ENCODE measurements around the gene KLRC4.

The KLRC4 gene, protein sequence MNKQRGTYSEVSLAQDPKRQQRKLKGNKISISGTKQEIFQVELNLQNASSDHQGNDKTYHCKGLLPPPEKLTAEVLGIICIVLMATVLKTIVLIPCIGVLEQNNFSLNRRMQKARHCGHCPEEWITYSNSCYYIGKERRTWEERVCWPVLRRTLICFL

DNA sequence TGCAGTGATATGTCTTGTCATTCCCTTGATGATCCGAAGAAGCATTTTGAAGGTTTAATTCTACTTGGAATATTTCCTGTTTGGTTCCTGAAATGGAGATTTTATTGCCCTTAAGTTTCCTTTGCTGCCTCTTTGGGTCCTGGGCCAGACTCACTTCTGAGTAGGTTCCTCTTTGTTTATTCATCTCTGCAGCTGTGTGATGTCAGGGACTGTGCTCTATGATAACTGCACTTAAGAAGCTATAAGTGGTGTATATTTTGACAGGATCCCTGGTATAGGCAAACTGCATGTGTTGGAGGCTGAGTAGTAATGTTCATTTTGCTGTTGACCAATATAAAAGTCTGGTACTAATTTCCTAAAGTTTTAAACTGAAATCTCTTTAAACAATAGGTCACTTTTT is at the start of gene KLRC4:
TSS of gene KLRC4 (minus strand) at position 366 of the 400 bp plus-strand sequence. CDS start at position 184, 182 bp downstream.
- TF ChIP-seq, protein P1, sequence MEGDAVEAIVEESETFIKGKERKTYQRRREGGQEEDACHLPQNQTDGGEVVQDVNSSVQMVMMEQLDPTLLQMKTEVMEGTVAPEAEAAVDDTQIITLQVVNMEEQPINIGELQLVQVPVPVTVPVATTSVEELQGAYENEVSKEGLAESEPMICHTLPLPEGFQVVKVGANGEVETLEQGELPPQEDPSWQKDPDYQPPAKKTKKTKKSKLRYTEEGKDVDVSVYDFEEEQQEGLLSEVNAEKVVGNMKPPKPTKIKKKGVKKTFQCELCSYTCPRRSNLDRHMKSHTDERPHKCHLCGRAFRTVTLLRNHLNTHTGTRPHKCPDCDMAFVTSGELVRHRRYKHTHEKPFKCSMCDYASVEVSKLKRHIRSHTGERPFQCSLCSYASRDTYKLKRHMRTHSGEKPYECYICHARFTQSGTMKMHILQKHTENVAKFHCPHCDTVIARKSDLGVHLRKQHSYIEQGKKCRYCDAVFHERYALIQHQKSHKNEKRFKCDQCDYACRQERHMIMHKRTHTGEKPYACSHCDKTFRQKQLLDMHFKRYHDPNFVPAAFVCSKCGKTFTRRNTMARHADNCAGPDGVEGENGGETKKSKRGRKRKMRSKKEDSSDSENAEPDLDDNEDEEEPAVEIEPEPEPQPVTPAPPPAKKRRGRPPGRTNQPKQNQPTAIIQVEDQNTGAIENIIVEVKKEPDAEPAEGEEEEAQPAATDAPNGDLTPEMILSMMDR (IDR thresholded peaks at IDR 0.05; ENCODE audit: low read depth, low read length, missing control alignments), result no peak
- H3K4me3 ChIP-seq (ENCODE audit: low read depth, low read length), result no peak within 1 kb of the TSS
- in situ Hi-C loops (cut with HindIII; ENCODE audit: low sequenced_read_pairs), result no loop called here
- no peak for DNase-seq (ENCODE audit: low read depth)

GRCh38 chr12:10457760-10458159 is 48.2 kb upstream of the KLRC4 start:
- no peak overlapping the region for H3K4me3 ChIP-seq (ENCODE audit: low read depth, low read length)
- in situ Hi-C loops (cut with HindIII; ENCODE audit: low sequenced_read_pairs), result no loop called here
- DNase-seq (ENCODE audit: low read depth), result no peak
- TF ChIP-seq, protein P1 (IDR thresholded peaks at IDR 0.05; ENCODE audit: low read depth, low read length, missing control alignments), result no peak

GRCh38 chr12:10456856-10457255 is 47.3 kb upstream of the KLRC4 start:
- TF ChIP-seq, protein P1 (IDR thresholded peaks at IDR 0.05; ENCODE audit: low read depth, low read length, missing control alignments), result no peak
- H3K4me3 ChIP-seq (ENCODE audit: low read depth, low read length), result no peak overlapping the region
- in situ Hi-C loops (cut with HindIII; ENCODE audit: low sequenced_read_pairs), result no loop called here
- DNase-seq (ENCODE audit: low read depth), result peak; percentile 8

DNA sequence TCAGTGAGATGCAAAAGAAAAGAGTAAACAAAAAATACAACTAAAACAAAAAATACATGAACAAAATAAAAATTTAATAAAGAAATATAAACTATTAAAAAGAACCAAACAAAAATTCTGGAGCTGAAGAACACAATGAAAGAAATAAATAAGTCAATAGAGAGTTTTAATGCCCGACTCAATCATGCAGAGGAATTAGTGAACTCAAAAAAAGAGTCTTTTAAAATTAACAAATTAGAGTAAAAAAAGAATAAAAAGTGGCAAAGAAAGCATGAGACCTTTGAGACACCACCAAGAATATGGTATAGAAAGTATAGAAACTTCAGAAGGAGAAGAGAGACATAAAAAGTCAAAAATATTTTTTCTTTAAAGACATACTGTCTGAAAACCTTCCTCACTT is 46.2 kb upstream of the KLRC4 start:
- H3K4me3 ChIP-seq (ENCODE audit: low read depth, low read length), result no peak overlapping the region
- in situ Hi-C loops (cut with HindIII; ENCODE audit: low sequenced_read_pairs), result no loop called here
- TF ChIP-seq, protein P1 (IDR thresholded peaks at IDR 0.05; ENCODE audit: low read depth, low read length, missing control alignments), result no peak
- no peak for DNase-seq (ENCODE audit: low read depth)

- no peak for DNase-seq (ENCODE audit: low read depth)
Observed at GRCh38 chr12:10454531-10454930, 45.0 kb upstream of the KLRC4 start.

DNA sequence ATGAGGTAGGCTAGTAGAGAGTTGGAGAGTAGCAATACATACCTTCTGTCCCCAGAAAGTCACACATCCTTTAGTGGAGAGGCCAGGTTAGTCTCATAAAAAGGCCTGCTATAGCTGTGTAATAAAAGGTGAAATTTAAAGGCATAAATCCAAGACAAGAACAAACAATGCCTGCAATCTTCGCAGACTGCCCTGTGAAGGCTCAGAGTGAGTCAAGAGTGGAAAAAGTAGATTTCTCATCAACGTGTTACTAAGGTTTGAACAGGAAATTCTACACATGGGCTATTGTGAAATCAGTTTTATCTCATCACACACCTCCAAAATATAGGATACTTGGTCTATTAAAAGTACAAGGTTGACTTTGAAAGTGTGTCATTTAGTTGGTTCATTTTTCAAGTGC is 43.6 kb upstream of the KLRC4 start, which contains the start of gene KLRC1:
TSS of gene KLRC1 (minus strand) at position 222 of the 400 bp plus-strand sequence. CDS start 2,221 bp downstream, outside the sequence.
- TF ChIP-seq, protein P1 (IDR thresholded peaks at IDR 0.05; ENCODE audit: low read depth, low read length, missing control alignments), result no peak

More at GRCh38 chr12:10454531-10454930, 45.0 kb upstream of the KLRC4 start:
- in situ Hi-C loops (cut with HindIII; ENCODE audit: low sequenced_read_pairs), result no loop called here
- no peak overlapping the region for H3K4me3 ChIP-seq (ENCODE audit: low read depth, low read length)
- TF ChIP-seq, protein P1 (IDR thresholded peaks at IDR 0.05; ENCODE audit: low read depth, low read length, missing control alignments), result no peak

More for the DNA sequence above, 43.6 kb upstream of the KLRC4 start, which contains the start of gene KLRC1:
- no peak within 1 kb of the TSS for H3K4me3 ChIP-seq (ENCODE audit: low read depth, low read length)
- in situ Hi-C loops (cut with HindIII; ENCODE audit: low sequenced_read_pairs), result no loop called here
- no peak for DNase-seq (ENCODE audit: low read depth)

Measured in astrocyte of the cerebellum (primary cell).